ENCODE data around the gene PSMB3.
A peak's percentile ranks its signal among the peaks of the same experiment; 100 is the strongest.

Gene PSMB3

GRCh38 chr17:38733982-38734973, 18.3 kb upstream of the PSMB3 start:
- H3K4me1 Mint-ChIP-seq, result peaks cover 50% of the 10 kb centered on the region
- no peaks in the 10 kb centered on the region for H3K9me3 Mint-ChIP-seq
- H3K4me3 Mint-ChIP-seq, result no peak overlapping the region
- H3K36me3 Mint-ChIP-seq, result peaks cover 21% of the 10 kb centered on the region
- peak; percentile 51 for DNase-seq
- peaks cover 13% of the 10 kb centered on the region for H3K27me3 Mint-ChIP-seq
- peak overlapping the region; percentile 38 for H3K27ac Mint-ChIP-seq
- CTCF ChIA-PET, result interaction anchor here (0.6 to 8.3 kb wide), 19 partner anchors 12 to 419 kb away, joined by 3 to 116 read pairs (median 5); partner anchors contain the start of genes EPOP, MLLT6 and PSMB3

- Mint-ChIP-seq H3K36me3 (peaks cover 18% of the 10 kb centered on the region), H3K27ac (peak overlapping the region; percentile 42), H3K4me3 (no peak overlapping the region), H3K9me3 (no peaks in the 10 kb centered on the region), H3K27me3 (peaks cover 23% of the 10 kb centered on the region), H3K4me1 (peaks cover 47% of the 10 kb centered on the region)
- CTCF ChIA-PET, result interaction anchor here (1.0 to 8.3 kb wide), 22 partner anchors 10 to 417 kb away, joined by 3 to 116 read pairs (median 5); partner anchors contain the start of genes EPOP, MLLT6 and PSMB3
- DNase-seq, result peak; percentile 82
Observed at GRCh38 chr17:38735161-38735997, 17.2 kb upstream of the PSMB3 start.

- H3K27ac Mint-ChIP-seq, result no peak overlapping the region
- peaks cover 28% of the 10 kb centered on the region for H3K4me1 Mint-ChIP-seq
- H3K4me3 Mint-ChIP-seq, result no peak overlapping the region
- peaks cover 5% of the 10 kb centered on the region for H3K36me3 Mint-ChIP-seq
- no peaks in the 10 kb centered on the region for H3K9me3 Mint-ChIP-seq
- H3K27me3 Mint-ChIP-seq, result peaks cover 48% of the 10 kb centered on the region
- CTCF ChIA-PET, result interaction anchor here (1.0 to 8.3 kb wide), 2 partner anchors 10 to 62 kb away, joined by 3 to 116 read pairs; partner anchors contain the start of gene EPOP
- DNase-seq, result no peak
Observed at GRCh38 chr17:38738007-38738662, 14.4 kb upstream of the PSMB3 start.

GRCh38 chr17:38738686-38739085, 13.9 kb upstream of the PSMB3 start:
- Mint-ChIP-seq H3K9me3 (no peaks in the 10 kb centered on the region), H3K27ac (no peak overlapping the region), H3K4me1 (peaks cover 28% of the 10 kb centered on the region), H3K36me3 (peaks cover 2% of the 10 kb centered on the region), H3K27me3 (peaks cover 53% of the 10 kb centered on the region), H3K4me3 (no peak overlapping the region)
- no peak for DNase-seq
- CTCF ChIA-PET, result no interaction called here

- Mint-ChIP-seq H3K27ac (no peak overlapping the region), H3K27me3 (peaks cover 59% of the 10 kb centered on the region), H3K4me1 (peaks cover 23% of the 10 kb centered on the region), H3K9me3 (no peaks in the 10 kb centered on the region), H3K4me3 (no peak overlapping the region), H3K36me3 (peaks cover 1% of the 10 kb centered on the region)
- DNase-seq, result no peak
- CTCF ChIA-PET, result no interaction called here
Observed at GRCh38 chr17:38739305-38739704, 13.2 kb upstream of the PSMB3 start.

GRCh38 chr17:38740044-38740443, 12.5 kb upstream of the PSMB3 start:
- H3K27ac Mint-ChIP-seq, result no peak overlapping the region
- H3K36me3 Mint-ChIP-seq, result no peaks in the 10 kb centered on the region
- H3K4me3 Mint-ChIP-seq, result no peak overlapping the region
- DNase-seq, result no peak
- H3K9me3 Mint-ChIP-seq, result no peaks in the 10 kb centered on the region
- CTCF ChIA-PET, result no interaction called here
- H3K4me1 Mint-ChIP-seq, result peaks cover 16% of the 10 kb centered on the region
- peaks cover 67% of the 10 kb centered on the region for H3K27me3 Mint-ChIP-seq

GRCh38 chr17:38740806-38741205, 11.7 kb upstream of the PSMB3 start:
- Mint-ChIP-seq H3K4me1 (peaks cover 11% of the 10 kb centered on the region), H3K27ac (no peak overlapping the region), H3K9me3 (no peaks in the 10 kb centered on the region), H3K27me3 (peaks cover 74% of the 10 kb centered on the region), H3K4me3 (no peak overlapping the region), H3K36me3 (no peaks in the 10 kb centered on the region)
- CTCF ChIA-PET, result no interaction called here
- no peak for DNase-seq

- no peak overlapping the region for H3K4me3 Mint-ChIP-seq
- no peaks in the 10 kb centered on the region for H3K36me3 Mint-ChIP-seq
- peaks cover 17% of the 10 kb centered on the region for H3K4me1 Mint-ChIP-seq
- H3K9me3 Mint-ChIP-seq, result no peaks in the 10 kb centered on the region
- DNase-seq, result no peak
- no peak overlapping the region for H3K27ac Mint-ChIP-seq
- CTCF ChIA-PET, result interaction anchor here (1.1 kb wide), 1 partner anchor 10 kb away, joined by 3 read pairs; no protein-coding TSS in a partner anchor
- H3K27me3 Mint-ChIP-seq, result peaks cover 81% of the 10 kb centered on the region
Observed at GRCh38 chr17:38741461-38741860, 11.1 kb upstream of the PSMB3 start.

GRCh38 chr17:38741921-38742410, 10.6 kb upstream of the PSMB3 start:
- CTCF ChIA-PET, result interaction anchor here (1.1 kb wide), 1 partner anchor 10 kb away, joined by 3 read pairs; no protein-coding TSS in a partner anchor
- no peaks in the 10 kb centered on the region for H3K36me3 Mint-ChIP-seq
- DNase-seq, result no peak
- no peaks in the 10 kb centered on the region for H3K9me3 Mint-ChIP-seq
- H3K27ac Mint-ChIP-seq, result no peak overlapping the region
- H3K27me3 Mint-ChIP-seq, result peaks cover 86% of the 10 kb centered on the region
- H3K4me3 Mint-ChIP-seq, result no peak overlapping the region
- peaks cover 22% of the 10 kb centered on the region for H3K4me1 Mint-ChIP-seq

GRCh38 chr17:38742411-38743308, 9.9 kb upstream of the PSMB3 start:
- no peak overlapping the region for H3K4me3 Mint-ChIP-seq
- H3K9me3 Mint-ChIP-seq, result no peaks in the 10 kb centered on the region
- CTCF ChIA-PET, result interaction anchor here (0.7 to 1.1 kb wide), 2 partner anchors 11 to 89 kb away, joined by 3 to 4 read pairs; no protein-coding TSS in a partner anchor
- peaks cover 93% of the 10 kb centered on the region for H3K27me3 Mint-ChIP-seq
- peak overlapping the region; percentile 50 for H3K27ac Mint-ChIP-seq
- no peaks in the 10 kb centered on the region for H3K36me3 Mint-ChIP-seq
- peaks cover 22% of the 10 kb centered on the region for H3K4me1 Mint-ChIP-seq
- peak; percentile 43 for DNase-seq

GRCh38 chr17:38743556-38744171, 8.9 kb upstream of the PSMB3 start:
- no peak for DNase-seq
- no peaks in the 10 kb centered on the region for H3K36me3 Mint-ChIP-seq
- H3K4me3 Mint-ChIP-seq, result no peak overlapping the region
- H3K4me1 Mint-ChIP-seq, result peaks cover 26% of the 10 kb centered on the region
- no peak overlapping the region for H3K27ac Mint-ChIP-seq
- no peaks in the 10 kb centered on the region for H3K9me3 Mint-ChIP-seq
- peaks cover 95% of the 10 kb centered on the region for H3K27me3 Mint-ChIP-seq
- CTCF ChIA-PET, result no interaction called here

GRCh38 chr17:38745545-38745944, 7.0 kb upstream of the PSMB3 start:
- Mint-ChIP-seq H3K27ac (no peak overlapping the region), H3K36me3 (no peaks in the 10 kb centered on the region), H3K4me1 (peaks cover 41% of the 10 kb centered on the region), H3K9me3 (no peaks in the 10 kb centered on the region), H3K4me3 (no peak overlapping the region), H3K27me3 (peaks cover 97% of the 10 kb centered on the region)
- no peak for DNase-seq
- CTCF ChIA-PET, result interaction anchor here (0.9 to 2.7 kb wide), 2 partner anchors 9 to 11 kb away, joined by 3 to 9 read pairs; no protein-coding TSS in a partner anchor
